ENCODE data around the gene CFAP119.

The CFAP119 gene

DNA sequence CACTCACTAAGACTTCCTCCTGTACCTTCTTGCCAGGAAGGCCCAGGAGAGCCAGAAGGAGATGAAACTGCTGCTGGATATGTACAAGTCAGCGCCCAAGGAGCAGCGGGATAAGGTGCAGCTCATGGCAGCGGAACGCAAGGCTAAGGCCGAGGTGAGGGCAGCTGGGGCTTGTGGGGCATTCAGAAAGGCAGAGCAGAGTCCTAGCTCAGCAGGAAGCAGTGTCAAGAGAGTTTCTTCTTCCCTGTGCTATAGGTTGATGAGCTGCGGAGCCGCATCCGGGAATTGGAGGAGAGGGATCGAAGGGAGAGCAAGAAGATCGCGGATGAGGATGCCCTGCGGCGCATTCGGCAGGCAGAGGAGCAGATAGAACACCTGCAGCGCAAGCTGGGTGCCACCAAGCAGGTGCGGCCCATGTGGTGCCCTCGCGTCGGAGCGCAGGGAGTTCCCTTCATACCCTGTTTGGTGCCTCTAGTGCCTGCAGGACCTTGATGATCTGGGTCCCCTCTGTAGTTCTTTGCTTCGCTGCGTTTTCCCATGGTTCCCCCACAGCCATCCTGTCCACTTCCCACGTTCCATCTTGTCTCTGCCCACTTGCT, 6.8 kb upstream of the CFAP119 start:
- no peak overlapping the region for H3K4me3 ChIP-seq (ENCODE audit: extremely low read depth, insufficient read depth, low read length, poor library complexity, severe bottlenecking)
- no peak overlapping the region for H3K27ac ChIP-seq (ENCODE audit: low read depth, low read length, severe bottlenecking)
- WGBS, 2 experiments (ENCODE audit: insufficient coverage in 2 of 2) = 96 to 98% methylated on average over 18 to 22 of the region's 23 CpGs
- peaks cover 5% of the 10 kb centered on the region for H3K4me1 ChIP-seq (ENCODE audit: control insufficient read depth, insufficient read depth, low read length, poor library complexity, severe bottlenecking)
- peaks cover 98% of the 10 kb centered on the region for H3K36me3 ChIP-seq (ENCODE audit: control insufficient read depth, insufficient read depth, low read length)
- H3K9me3 ChIP-seq (ENCODE audit: control insufficient read depth, low read length) = no peaks in the 10 kb centered on the region

GRCh38 chr16:30767767-30768465, 6.1 kb upstream of the CFAP119 start:
- H3K36me3 ChIP-seq (ENCODE audit: control insufficient read depth, insufficient read depth, low read length) = peaks cover 100% of the 10 kb centered on the region
- 94 to 97% methylated on average over 7 to 16 of the region's 18 CpGs for WGBS, 2 experiments (ENCODE audit: insufficient coverage in 2 of 2)
- H3K4me1 ChIP-seq (ENCODE audit: control insufficient read depth, insufficient read depth, low read length, poor library complexity, severe bottlenecking) = peaks cover 13% of the 10 kb centered on the region
- H3K4me3 ChIP-seq (ENCODE audit: extremely low read depth, insufficient read depth, low read length, poor library complexity, severe bottlenecking) = no peak overlapping the region
- no peaks in the 10 kb centered on the region for H3K9me3 ChIP-seq (ENCODE audit: control insufficient read depth, low read length)
- H3K27ac ChIP-seq (ENCODE audit: low read depth, low read length, severe bottlenecking) = no peak overlapping the region

- H3K4me1 ChIP-seq (ENCODE audit: control insufficient read depth, insufficient read depth, low read length, poor library complexity, severe bottlenecking) = peaks cover 15% of the 10 kb centered on the region
- no peak overlapping the region for H3K4me3 ChIP-seq (ENCODE audit: extremely low read depth, insufficient read depth, low read length, poor library complexity, severe bottlenecking)
- H3K36me3 ChIP-seq (ENCODE audit: control insufficient read depth, insufficient read depth, low read length) = peaks cover 93% of the 10 kb centered on the region
- 91 to 97% methylated on average over 3 to 4 of the region's 4 CpGs for WGBS, 2 experiments (ENCODE audit: insufficient coverage in 2 of 2)
- no peak overlapping the region for H3K27ac ChIP-seq (ENCODE audit: low read depth, low read length, severe bottlenecking)
- H3K9me3 ChIP-seq (ENCODE audit: control insufficient read depth, low read length) = no peaks in the 10 kb centered on the region
These were observed 5.0 kb upstream of the CFAP119 start for GRCh38 chr16:30766933-30767284.

DNA sequence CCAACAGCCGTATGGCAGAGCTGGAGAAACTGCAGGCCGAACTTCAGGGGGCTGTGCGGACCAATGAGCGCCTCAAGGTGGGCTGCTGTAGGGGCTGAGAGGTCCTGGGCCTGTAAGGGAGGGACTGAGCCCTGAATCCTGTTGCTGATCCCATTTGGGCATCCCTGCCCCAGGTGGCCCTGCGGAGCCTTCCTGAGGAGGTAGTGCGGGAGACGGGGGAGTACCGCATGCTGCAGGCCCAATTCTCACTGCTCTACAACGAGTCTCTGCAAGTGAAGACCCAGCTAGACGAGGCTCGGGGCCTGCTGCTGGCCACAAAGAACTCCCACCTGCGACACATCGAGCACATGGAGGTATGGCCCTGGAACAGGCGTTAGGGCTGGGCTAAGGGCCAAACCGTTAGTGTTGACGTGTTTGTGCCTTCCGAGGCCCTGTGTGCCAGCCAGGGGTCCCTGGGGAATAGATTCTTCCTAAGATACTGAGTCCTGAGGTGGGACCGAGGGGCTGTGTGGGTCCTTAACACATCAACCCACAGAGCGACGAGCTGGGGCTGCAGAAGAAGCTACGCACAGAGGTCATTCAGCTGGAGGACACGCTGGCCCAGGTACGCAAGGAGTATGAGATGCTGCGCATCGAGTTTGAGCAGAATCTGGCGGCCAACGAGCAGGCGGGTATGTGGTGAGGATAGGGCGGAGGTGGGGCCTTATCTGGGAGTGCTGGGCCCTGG, 4.5 kb upstream of the CFAP119 start:
- Histone ChIP-seq H3K9me3 (ENCODE audit: control insufficient read depth, low read length) (no peaks in the 10 kb centered on the region), H3K36me3 (ENCODE audit: control insufficient read depth, insufficient read depth, low read length) (peaks cover 88% of the 10 kb centered on the region), H3K4me3 (ENCODE audit: extremely low read depth, insufficient read depth, low read length, poor library complexity, severe bottlenecking) (no peak overlapping the region), H3K4me1 (ENCODE audit: control insufficient read depth, insufficient read depth, low read length, poor library complexity, severe bottlenecking) (peaks cover 15% of the 10 kb centered on the region), H3K27ac (ENCODE audit: low read depth, low read length, severe bottlenecking) (no peak overlapping the region)
- 95 to 97% methylated on average over 28 of the region's 29 CpGs for WGBS, 2 experiments (ENCODE audit: insufficient coverage in 2 of 2)

DNA sequence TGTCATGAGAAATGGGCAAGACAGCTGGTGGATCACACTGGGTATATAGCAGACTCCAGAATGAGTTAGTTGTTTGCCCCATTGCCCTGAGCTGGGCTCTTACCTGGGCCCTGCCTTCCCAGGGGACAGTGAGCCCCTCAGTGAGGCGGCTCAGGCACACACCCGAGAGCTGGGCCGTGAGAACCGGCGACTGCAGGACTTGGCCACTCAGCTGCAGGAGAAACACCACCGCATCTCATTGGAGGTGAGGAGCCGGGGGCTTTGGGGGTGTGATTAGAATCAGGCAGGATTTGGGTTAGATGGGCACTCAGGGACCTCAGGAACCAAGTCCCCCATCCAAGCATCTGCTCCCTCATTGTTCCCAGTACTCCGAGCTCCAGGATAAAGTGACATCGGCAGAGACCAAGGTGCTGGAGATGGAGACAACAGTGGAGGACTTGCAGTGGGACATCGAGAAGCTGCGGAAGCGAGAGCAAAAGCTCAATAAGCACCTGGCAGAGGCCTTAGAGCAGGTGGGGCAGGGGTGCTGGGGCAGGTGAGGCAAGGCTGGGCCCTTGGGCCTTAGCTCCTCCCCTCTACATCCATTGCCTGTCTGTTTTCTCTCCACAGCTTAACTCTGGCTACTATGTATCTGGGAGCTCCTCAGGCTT, 3.1 kb upstream of the CFAP119 start:
- peaks cover 79% of the 10 kb centered on the region for H3K36me3 ChIP-seq (ENCODE audit: control insufficient read depth, insufficient read depth, low read length)
- 92 to 96% methylated on average over 11 to 12 of the region's 12 CpGs for whole genome bisulfite sequencing, 2 experiments (ENCODE audit: insufficient coverage in 2 of 2)
- H3K27ac ChIP-seq (ENCODE audit: low read depth, low read length, severe bottlenecking) = no peak overlapping the region
- no peaks in the 10 kb centered on the region for H3K9me3 ChIP-seq (ENCODE audit: control insufficient read depth, low read length)
- peaks cover 17% of the 10 kb centered on the region for H3K4me1 ChIP-seq (ENCODE audit: control insufficient read depth, insufficient read depth, low read length, poor library complexity, severe bottlenecking)
- H3K4me3 ChIP-seq (ENCODE audit: extremely low read depth, insufficient read depth, low read length, poor library complexity, severe bottlenecking) = no peak overlapping the region

DNA sequence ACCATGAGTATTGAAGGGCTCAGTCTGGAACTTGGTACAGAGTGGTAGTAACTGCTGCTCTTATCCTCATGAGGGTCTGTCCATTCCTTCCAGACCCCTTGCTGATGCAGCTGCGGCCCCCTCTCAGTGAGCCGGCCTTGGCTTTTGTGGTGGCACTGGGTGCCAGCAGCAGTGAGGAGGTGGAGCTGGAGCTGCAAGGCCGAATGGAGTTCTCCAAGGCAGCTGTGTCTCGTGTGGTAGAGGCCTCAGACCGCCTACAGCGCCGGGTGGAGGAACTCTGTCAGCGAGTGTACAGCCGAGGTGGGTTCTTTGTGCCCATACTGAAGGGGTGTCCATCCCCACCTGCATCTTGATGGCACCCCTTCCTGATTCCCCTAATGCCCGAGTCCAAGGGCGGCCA, 2.2 kb upstream of the CFAP119 start:
- 98% methylated on average over 10 of the region's 11 CpGs for WGBS, 2 experiments (ENCODE audit: insufficient coverage in 2 of 2)

DNA sequence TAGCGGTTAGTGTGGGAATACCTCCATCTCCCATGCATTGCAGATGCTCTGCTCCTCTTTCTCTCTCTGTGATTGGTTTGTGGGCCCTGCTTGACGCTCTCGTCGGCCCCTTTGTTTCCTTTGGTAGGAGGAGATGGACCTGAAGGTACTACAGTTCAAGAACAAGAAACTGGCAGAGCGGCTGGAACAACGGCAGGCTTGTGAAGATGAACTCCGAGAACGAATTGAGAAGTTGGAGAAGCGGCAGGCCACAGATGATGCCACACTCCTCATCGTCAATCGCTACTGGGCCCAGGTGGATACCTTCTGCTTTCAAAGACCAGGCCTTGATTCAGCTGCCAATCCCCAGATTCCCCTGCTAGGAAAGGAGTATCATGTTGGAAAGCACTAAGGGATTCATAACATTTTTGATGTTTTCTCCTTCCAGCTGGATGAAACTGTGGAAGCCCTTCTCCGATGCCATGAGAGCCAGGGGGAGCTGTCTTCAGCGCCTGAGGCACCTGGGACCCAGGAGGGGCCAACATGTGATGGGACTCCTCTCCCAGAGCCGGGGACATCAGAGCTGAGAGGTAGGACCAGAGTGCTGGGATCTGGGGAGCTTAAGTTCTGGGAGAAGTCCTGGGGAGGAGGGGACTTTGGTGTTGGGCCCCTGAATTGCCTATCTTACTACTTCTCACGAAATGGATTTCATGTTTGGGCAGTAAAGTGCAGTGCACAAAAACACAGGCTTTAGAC, 1.3 kb upstream of the CFAP119 start:
- Histone ChIP-seq H3K4me1 (ENCODE audit: control insufficient read depth, insufficient read depth, low read length, poor library complexity, severe bottlenecking) (peaks cover 17% of the 10 kb centered on the region), H3K4me3 (ENCODE audit: extremely low read depth, insufficient read depth, low read length, poor library complexity, severe bottlenecking) (peak overlapping the region; percentile 87), H3K36me3 (ENCODE audit: control insufficient read depth, insufficient read depth, low read length) (peaks cover 70% of the 10 kb centered on the region), H3K9me3 (ENCODE audit: control insufficient read depth, low read length) (no peaks in the 10 kb centered on the region), H3K27ac (ENCODE audit: low read depth, low read length, severe bottlenecking) (peak overlapping the region; percentile 76)
- WGBS, 2 experiments (ENCODE audit: insufficient coverage in 2 of 2) = 81 to 92% methylated on average over 9 to 13 of the region's 15 CpGs

More for the DNA sequence above, 2.2 kb upstream of the CFAP119 start:
- H3K9me3 ChIP-seq (ENCODE audit: control insufficient read depth, low read length) = no peaks in the 10 kb centered on the region
- no peak overlapping the region for H3K4me3 ChIP-seq (ENCODE audit: extremely low read depth, insufficient read depth, low read length, poor library complexity, severe bottlenecking)
- peaks cover 79% of the 10 kb centered on the region for H3K36me3 ChIP-seq (ENCODE audit: control insufficient read depth, insufficient read depth, low read length)
- peaks cover 17% of the 10 kb centered on the region for H3K4me1 ChIP-seq (ENCODE audit: control insufficient read depth, insufficient read depth, low read length, poor library complexity, severe bottlenecking)
- H3K27ac ChIP-seq (ENCODE audit: low read depth, low read length, severe bottlenecking) = no peak overlapping the region

- WGBS, 2 experiments (ENCODE audit: insufficient coverage in 2 of 2) = 0% methylated on average over 51 to 58 of the region's 64 CpGs
- Histone ChIP-seq H3K4me1 (ENCODE audit: control insufficient read depth, insufficient read depth, low read length, poor library complexity, severe bottlenecking) (peaks cover 17% of the 10 kb centered on the region), H3K9me3 (ENCODE audit: control insufficient read depth, low read length) (no peaks in the 10 kb centered on the region), H3K4me3 (ENCODE audit: extremely low read depth, insufficient read depth, low read length, poor library complexity, severe bottlenecking) (peak overlapping the region; percentile 87), H3K36me3 (ENCODE audit: control insufficient read depth, insufficient read depth, low read length) (peaks cover 64% of the 10 kb centered on the region), H3K27ac (ENCODE audit: low read depth, low read length, severe bottlenecking) (peak overlapping the region; percentile 75)
These were observed 385 bp downstream of the CFAP119 start for GRCh38 chr16:30761427-30761927.

DNA sequence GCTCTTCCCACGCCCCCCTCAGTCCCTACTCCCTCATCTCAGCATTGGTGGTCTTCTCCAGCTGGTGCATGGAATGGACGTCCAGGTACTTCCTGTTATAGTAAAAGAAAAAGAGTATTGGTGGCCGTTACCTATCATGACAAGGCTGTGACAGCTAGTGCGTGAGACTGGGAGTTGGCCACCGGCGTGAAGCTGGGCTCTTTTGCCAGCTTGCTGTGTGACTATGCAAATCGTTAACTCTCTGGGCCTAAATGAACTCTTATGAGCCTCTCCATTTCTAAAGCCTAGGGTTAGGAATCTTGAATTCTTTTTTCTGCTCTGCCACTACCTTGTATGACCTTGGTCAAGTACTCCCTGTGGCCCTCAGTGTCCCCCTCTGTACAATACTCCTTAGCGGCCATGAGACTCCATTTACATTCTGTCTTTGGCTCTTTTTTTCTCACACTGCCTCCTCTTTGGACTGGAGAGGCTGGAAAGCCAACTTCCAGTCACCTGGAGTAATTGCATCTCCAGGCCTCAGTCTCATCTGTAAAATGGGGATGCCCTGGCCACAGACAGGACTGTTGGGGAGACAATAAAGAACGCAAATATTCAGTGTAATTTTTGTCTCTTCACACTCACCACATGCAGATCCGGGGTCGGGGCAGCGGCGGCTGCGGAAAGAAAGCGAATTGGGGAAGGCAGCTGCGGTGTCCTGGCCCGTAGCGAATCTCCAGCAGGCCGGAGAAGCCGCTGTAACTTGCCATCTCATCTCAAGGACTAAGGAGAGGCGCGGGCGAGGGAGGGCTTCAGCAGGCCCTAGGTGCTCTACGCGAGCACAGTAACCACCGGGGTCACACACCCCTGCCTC, 1.1 kb downstream of the CFAP119 start:
- Histone ChIP-seq H3K9me3 (ENCODE audit: control insufficient read depth, low read length) (no peaks in the 10 kb centered on the region), H3K4me1 (ENCODE audit: control insufficient read depth, insufficient read depth, low read length, poor library complexity, severe bottlenecking) (peaks cover 17% of the 10 kb centered on the region), H3K36me3 (ENCODE audit: control insufficient read depth, insufficient read depth, low read length) (peaks cover 63% of the 10 kb centered on the region), H3K4me3 (ENCODE audit: extremely low read depth, insufficient read depth, low read length, poor library complexity, severe bottlenecking) (peak overlapping the region; percentile 87), H3K27ac (ENCODE audit: low read depth, low read length, severe bottlenecking) (peak overlapping the region; percentile 75)
- 30 to 31% methylated on average over 23 to 24 of the region's 26 CpGs for WGBS, 2 experiments (ENCODE audit: insufficient coverage in 2 of 2)

All from mesodermal cell (in vitro differentiated cells).